Activated effector memory CD4-positive, alpha-beta T cell treated with anti-CD3 and anti-CD28 coated beads, Interleukin-2, amount 50 U/mL, for 16 hours (primary cell): ENCODE results near the gene BICC1.

Source experiments
- DNase-seq: peaks from one replicate; pipeline ENCODE4 v3.0.0-alpha.2; 2020

BICC1 gene

GRCh38 chr10:58515291-58515941 is 2.7 kb downstream of the BICC1 start:
- DNase-seq: no peak

DNA sequence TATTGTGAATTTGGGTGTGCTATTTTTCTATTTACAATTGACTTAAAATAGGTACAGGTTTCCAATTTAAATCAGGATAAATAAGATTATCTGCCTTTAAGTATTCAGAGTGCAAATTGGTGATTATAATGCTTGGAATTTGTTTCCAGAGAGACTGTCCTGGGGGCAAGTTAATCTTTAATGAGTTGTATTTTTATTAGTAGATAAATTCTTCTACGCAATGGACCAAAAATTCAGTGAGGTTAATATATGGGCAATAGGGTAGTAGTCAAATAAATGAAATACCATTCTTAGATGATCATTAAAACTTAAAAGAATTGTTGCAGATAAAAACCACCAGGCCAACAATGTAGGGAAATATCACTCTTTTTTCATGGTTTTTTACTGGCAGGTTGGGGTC is 3.4 kb downstream of the BICC1 start:
- DNase-seq: no peak

DNA sequence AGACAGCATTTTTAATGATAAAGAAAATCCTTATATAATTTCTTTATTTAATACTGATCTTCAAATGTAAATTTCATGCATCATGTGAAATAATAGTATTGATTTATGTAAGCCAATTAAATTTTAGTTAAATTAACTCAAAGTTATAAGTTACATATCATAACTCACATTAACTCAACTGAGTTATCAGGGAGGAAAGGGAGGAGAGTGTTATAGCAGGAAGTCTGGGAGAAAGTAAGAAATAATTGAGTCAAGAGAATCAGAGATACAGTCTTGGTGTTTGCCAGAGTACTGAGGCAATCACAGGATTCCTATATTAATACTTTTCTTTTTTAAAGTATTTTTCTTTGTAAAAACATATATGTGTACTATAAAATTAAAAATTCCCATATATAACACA is 4.0 kb downstream of the BICC1 start:
- no peak for DNase-seq

DNA sequence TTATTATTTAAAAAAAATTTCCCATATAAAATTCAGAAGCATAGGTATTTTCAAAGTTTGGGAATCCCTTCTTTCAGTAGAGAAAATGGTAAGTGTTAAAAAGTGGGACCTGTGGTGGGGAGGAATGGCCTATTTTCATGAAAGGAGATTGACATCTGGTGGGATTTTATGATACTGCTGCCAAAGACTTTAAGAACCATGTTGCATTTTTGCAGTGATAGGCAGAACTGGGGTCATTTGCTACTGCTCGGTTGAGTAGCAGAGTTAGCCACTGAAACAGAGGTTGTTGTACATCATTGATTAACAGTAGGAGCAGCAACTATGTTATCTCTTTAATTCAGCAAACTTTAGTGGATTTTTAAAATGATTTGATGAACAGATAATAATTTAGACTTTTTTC is 4.4 kb downstream of the BICC1 start:
- DNase-seq: no peak

- no peak for DNase-seq
Measured at GRCh38 chr10:58517491-58518355, 5.1 kb downstream of the BICC1 start.

DNA sequence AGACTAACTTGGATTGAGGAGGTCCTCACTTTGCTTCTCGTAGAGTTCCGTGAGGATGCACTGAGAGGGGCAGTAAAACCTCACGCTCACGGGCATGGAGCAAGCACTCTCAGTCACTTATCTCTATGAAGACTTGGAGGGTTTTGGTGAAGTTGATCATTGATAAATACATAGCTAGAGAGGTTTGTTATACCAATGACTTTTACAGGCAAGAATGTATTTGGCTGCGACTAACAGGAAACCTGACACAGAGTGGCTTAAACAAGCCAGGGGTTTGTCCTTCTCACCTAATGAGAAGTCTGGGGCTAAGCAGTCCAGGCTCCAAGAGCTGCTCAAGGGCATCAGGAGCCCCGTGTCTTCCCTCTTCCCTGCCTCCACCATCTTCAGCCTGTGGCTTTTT is 6.1 kb downstream of the BICC1 start:
- DNase-seq: no peak

DNA sequence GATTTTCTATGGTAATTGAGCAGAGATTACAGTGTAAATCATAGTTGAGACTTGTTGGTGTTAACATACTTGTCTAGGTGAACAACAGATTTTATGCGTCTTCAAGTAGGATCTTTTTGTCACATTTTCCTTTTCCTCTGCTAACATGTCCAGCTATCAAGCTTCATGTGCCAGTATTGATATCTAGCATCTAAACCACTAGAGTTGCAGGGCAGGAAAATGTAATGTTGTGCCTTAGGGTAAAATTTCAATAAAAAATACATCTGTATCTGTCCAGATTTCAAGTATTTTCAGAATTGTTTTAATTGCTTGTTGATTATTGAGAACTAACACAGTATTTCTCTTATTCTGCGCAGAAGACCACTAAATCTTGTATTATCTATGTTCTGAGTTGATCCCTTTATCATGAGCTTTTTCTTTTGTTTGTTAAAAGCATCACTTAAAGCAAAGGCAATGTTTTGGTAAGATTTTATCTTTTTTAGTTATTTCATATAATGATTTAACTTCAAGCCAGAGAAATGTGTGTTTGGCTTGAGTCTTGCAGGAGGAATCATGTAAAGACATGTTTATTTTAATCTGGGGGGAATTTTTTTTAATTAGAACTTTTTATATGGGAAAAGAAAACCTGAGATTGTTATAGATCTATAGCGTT is 16.5 kb downstream of the BICC1 start:
- DNase-seq: no peak

GRCh38 chr10:58531084-58531695 is 18.5 kb downstream of the BICC1 start:
- peak; percentile 73 for DNase-seq

GRCh38 chr10:58535311-58535710 is 22.6 kb downstream of the BICC1 start:
- DNase-seq: no peak

GRCh38 chr10:58543141-58543540 is 30.5 kb downstream of the BICC1 start:
- DNase-seq: no peak

GRCh38 chr10:58544135-58544534 is 31.5 kb downstream of the BICC1 start:
- no peak for DNase-seq

- DNase-seq: no peak
Measured at GRCh38 chr10:58545427-58545826, 32.8 kb downstream of the BICC1 start.

DNA sequence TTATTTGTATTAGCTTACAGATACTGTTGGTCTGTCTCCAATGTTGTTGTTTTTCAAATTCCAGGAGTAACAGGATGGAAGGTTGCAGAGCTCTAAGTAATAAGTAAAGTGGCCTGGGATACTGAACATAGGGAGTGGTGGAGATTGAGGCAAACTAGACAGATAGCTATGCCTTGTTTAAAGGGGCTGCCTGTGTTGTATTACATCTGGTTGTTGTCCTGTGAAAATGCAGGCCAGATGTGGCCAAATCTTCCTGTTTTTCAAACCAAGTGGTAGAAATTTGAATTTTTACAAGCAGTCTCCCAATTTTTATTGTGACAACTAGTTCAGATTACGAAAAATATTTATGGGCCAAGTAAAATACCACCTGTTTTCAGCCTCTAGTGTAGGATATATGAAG is 33.5 kb downstream of the BICC1 start:
- DNase-seq: no peak

GRCh38 chr10:58546722-58547445 is 34.2 kb downstream of the BICC1 start:
- DNase-seq: no peak

DNA sequence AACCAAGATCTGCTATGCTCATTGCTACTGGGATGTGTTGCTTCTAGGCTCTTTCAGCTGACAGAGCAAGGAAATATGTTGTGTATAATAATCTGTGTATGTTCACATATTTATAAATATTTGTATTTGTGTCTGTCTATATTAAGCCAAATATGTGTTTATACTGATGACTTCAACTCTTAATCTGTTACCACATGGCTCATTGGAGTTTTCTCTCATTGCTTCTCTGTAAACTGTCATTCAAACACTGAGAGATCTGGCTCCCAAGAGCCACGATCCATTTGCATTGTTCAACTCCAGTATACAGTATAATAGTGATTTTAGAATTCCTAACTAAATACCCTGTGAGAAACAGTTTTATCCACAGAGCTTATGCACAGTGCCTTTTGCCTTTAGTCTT is 35.3 kb downstream of the BICC1 start:
- DNase-seq: no peak

- no peak for DNase-seq
Measured at GRCh38 chr10:58554316-58554715, 41.6 kb downstream of the BICC1 start.

DNA sequence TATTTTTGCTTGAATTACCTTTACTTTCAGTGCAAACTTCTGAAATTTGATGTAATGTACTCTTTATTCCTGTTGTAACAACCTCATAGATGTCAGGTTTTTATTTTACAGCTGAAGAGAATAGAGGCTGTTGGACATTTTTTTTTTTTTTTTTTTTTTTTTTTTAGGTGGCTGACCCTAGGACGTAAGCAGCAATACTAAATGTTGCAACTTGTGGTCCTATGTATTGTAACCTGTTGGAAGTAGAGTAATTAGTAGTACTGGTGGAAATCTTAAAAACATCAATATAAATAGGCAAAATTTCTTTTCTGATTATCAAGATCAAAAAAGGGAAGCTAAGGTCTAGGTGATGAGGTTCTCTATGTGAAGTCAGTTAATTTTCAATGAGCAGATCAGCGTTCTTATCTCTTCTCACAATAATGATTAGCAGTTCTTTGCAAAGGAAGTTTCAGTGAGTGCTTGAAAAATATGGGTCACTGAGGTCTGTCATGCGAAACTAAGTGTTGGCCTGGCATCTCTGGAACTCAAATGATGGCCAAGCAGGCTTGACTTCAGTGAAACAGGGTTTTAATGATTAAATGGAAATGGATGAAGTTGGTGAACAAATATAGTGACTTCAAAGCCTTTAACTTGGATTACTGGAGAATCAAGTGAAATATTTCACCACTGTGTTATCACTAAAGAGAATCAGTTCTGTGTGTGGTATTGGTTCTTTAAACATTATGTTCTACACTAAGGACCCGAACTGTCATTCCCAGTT is 42.7 kb downstream of the BICC1 start:
- DNase-seq: no peak

- no peak for DNase-seq
Measured at GRCh38 chr10:58555930-58556311, 43.2 kb downstream of the BICC1 start.

DNA sequence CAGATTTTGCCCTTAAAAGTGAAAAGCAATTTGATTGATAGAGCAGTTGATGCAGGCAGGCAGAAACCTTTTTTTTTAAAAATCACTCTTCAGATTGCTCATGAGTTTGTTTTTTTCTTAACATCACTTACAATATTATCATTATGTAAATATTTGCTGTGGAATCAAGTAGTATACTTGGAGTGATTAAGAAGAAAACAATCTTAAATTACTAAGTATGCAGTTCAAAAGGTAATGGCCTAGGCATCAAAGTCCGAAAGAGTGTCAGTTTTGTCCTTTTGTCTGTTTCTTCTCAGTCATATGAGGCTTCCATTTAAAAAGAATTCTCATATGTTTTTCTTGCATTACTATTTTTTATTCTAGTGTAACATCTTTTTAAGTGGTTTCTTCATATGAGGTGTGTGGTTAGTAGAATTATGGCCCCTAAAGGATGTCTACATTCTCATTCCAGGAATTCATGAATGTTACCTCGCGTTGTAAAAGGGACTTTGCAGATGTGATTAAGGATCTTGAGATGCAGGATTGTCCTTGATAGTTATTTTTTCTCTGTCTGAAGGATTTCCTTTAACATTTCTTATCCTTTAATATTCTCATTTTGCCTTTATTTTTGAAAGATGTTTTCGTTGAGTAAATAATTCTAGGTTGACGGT is 44.0 kb downstream of the BICC1 start:
- DNase-seq: no peak

DNA sequence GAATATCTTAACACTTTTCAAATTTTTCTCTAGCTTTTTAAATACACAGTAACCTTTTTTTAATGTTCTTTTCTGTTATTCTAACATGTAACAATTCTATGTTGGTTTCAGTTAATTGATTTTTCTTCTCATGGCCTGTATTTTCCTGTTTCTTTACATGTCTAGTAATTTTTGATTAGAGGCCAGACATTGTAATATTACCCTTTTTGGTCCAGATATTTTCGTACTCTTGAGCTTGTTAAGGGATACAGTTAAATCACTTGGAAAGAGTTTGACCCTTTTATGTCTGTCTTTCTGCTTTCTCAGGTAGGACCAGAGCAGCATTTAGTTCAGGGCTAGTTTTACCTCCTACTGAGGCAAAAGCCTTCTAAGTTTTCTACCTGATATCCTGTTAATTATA is 45.0 kb downstream of the BICC1 start:
- no peak for DNase-seq

- no peak for DNase-seq
Measured at GRCh38 chr10:58560068-58560467, 47.4 kb downstream of the BICC1 start.

DNA sequence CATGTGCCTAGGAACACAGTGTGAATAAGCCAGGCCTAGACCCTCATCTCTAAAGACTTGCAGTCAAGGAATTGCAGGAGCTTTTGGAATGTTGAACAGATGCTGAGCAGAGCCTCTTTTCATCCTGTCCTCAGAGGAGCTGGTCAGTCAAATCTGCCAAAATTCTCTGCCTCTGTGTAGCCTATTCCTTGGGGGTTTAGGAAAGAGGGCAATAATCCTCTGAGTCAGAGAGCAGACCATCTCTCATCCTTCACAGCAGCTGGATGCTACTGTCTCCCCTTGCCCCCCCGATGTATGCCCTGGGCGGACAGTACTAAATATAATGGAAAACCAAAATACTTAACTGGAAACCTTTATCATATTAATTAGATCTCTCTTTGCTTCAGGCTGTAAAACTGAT is 52.6 kb downstream of the BICC1 start:
- no peak for DNase-seq
